ENCODE measurements around the gene PALLD. TPM values are rescaled to one million over a fixed set of nuclear protein-coding genes. Genes with fewer than 3 reads are reported as not detected.
A peak's percentile ranks its signal among the peaks of the same experiment; 100 is the strongest.

Gene PALLD
- total and polyA plus RNA-seq, 2 of the 13 experiments (the other 11 are each of a cell fraction or from before 2014, with no cell fraction given): 0.50 to 1.5 TPM

GRCh38 chr4:168782439-168782838, 285.6 kb downstream of the PALLD start:
- no peak for DNase-seq (ENCODE audit: low spot score)
- 66% methylated on average over 5 of the region's 5 CpGs for WGBS (ENCODE audit: low lambda C conversion rate)
- intact Hi-C loops (cut with micrococcal nuclease; ENCODE audit: unreplicated experiment): no loop called here
- no peak for ATAC-seq
- FAIRE-seq: no peak
- in situ Hi-C loops (cut with HindIII; ENCODE audit: extremely low pct_ligation_motif_present, low pct_unique_long_range_greater_than_20kb): no loop called here
- Histone ChIP-seq H3K4me2 (ENCODE audit: low read depth, low read length) (no peak overlapping the region), H3K27me3 (ENCODE audit: control insufficient read depth in 1 of 2, insufficient read depth in 2 of 2, low read length in 2 of 2) (no peaks in the 10 kb centered on the region), H3K9ac (ENCODE audit: insufficient read depth, low read depth, low read length) (no peak overlapping the region), H3K36me3 (replicated peaks in 1 of 2; ENCODE audit: control insufficient read depth in 1 of 2, insufficient read depth in 2 of 2, low read length in 2 of 2) (no peaks in the 10 kb centered on the region), H2AFZ (ENCODE audit: low read length) (no peak overlapping the region), H3K9me3 (ENCODE audit: low read length) (no peaks in the 10 kb centered on the region), H3K4me3 (replicated peaks in 1 of 3; ENCODE audit: insufficient read depth in 1 of 3, low read depth in 2 of 3, low read length in 3 of 3) (no peak overlapping the region), H4K20me1 (ENCODE audit: insufficient read depth, low read length) (no peaks in the 10 kb centered on the region), H3K4me1 (ENCODE audit: insufficient read depth, low read length) (no peaks in the 10 kb centered on the region), H3K79me2 (ENCODE audit: insufficient read depth, low read length) (no peaks in the 10 kb centered on the region), H3K27ac (ENCODE audit: extremely low read length, insufficient read depth, low read length) (no peak overlapping the region)
- no TSS peak for BruUV-seq (replicated peaks)
- ChIA-PET CTCF (ENCODE audit: low intra/inter-chr PET ratio, low total read pairs) (no interaction called here), POLR2A (no interaction called here)
- TF ChIP-seq PAXIP1 (CRISPR knock-in tag; conservative IDR thresholded peaks at IDR 0.05): no peak
- no peak for TF ChIP-seq ZBTB40 (IDR thresholded peaks at IDR 0.05)
- TF ChIP-seq ZBTB40 (CRISPR knock-in tag; IDR thresholded peaks at IDR 0.05): peak; percentile 72; the same call in 1 of the 2 replicates
- no peak for TF ChIP-seq PHF20 (CRISPR knock-in tag; IDR thresholded peaks at IDR 0.05)
